GM19468 (cell line): ENCODE data around the gene TOX4.

Experiments used
- ATAC-seq: cut with Tn5 transposase; IDR thresholded peaks from one replicate; pipeline ENCODE4 v1.9.1; 2021; ENCODE audit warnings: mild to moderate bottlenecking, moderate library complexity, moderate number of reproducible peaks; ENCODE audit not compliant: unreplicated experiment; ENCODE audit errors: extremely low read depth

Gene TOX4

GRCh38 chr14:21498540-21499526 is 21.8 kb downstream of the TOX4 start:
- no peak for ATAC-seq

GRCh38 chr14:21501568-21501967 is 24.6 kb downstream of the TOX4 start:
- ATAC-seq = no peak

DNA sequence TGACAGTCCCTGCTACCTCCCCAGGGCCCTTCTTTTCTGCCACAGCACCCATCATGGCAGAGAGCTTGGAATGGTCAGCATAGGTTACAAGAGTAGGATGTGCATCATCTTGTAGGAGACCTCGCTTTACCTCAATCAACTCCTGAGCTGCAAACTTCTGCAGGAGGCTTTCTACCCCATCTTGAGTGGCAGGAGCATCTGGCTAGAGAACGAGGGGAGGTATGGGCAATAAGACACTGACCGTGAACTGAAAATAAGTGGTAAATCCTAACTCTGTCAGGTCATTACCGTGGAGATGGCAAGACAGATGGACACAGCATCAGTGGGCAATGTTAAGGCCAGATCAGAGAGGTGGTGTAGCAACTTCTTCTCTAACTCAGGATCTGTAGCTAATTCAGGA is 26.4 kb downstream of the TOX4 start:
- no peak for ATAC-seq

DNA sequence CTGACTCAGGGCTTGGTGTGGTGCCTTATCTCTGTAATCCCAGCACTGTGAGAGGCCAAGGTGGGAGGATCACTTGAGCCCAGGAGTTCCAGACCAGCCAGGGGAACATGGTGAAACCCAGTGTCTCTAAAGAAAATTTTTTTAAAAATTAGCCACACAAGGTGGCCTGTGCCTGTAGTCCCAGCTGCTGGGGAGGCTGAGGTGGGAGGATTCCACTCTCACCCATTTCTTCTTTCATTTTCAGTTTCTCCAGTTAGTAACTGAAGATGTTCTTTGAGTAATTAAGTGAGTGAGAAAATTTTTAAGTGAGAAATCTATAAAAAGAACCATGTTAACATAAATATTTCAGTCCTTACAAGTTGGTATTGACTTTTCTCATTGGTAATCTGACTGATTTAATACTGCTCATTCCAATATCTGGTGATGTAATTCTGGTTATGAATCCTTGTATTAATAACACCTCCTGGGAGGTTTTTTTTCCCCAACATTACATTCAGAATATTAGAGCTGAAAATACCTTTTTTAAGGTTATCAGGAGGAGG is 28.1 kb downstream of the TOX4 start:
- peak; percentile 80 for ATAC-seq

- ATAC-seq = no peak
Observed at GRCh38 chr14:21506557-21506956, 29.6 kb downstream of the TOX4 start.

- no peak for ATAC-seq
Observed at GRCh38 chr14:21509432-21510143, 32.6 kb downstream of the TOX4 start.

DNA sequence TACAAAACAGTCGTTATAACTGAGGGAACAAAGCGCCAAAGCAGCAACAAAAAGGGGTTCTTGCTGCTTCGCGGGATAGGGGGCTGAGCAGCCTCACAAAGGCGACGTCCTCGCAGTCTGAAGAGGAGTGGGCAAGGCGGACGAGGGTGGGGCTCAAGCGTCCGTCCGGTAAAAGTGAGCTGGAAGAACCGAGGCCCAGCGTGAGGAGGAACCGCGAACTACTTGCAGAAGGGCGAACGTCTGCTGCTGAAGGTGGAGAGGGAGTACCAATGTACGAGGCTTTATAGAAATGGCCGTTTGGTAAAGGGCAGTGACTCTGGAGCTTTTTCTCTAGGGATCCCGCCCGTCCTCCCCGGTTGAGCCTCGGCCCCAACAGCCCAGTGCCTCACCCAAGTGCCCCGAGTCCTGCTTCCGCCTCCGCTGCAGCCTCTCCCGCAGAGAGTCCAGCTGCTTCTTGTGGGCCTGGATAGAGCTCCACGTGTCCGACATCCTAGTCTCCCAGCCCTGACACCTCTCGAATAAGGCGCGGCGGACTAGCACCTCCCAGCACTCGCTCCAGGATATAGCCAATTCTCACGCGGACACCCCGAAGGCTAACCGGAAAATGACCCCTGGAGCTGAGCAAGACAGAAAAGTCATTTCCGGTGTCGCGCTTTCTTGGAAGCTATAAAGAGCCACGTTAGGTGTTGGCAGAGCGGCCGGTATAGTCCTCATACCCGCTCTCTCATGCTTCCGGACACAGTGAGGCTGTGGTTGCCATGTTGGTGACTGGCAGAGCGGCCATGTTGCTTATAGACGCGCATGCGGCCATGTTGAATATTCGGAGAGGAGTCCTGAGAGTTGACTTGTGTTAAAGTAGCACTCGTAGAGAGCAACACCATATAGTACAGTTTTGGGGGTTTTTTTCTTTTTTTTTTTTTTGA is 34.0 kb downstream of the TOX4 start, which contains the start of gene METTL3:
METTL3 (minus strand) TSS at position 606 of the 923 bp plus-strand sequence; CDS start at position 489, 117 bp downstream.
- peak; percentile 94 for ATAC-seq

DNA sequence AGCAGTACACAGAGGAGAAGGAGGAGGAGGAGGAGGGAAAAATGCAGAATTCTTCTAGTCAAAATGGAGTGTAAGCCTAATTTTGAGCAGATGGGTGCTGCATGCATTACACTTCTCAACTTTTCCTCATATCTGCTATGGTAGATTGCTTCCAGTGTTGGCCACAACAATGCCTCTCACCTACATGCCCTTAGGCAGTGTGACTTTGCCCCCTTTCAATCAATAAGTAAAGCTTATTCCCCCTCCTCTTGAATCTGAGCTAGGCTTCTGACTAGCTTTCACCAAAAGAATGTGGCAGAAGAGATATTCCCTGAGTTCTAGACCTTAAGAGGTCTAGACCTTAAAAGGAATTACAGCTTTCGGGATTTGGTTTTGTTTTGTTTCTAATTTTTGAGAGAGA is 37.3 kb downstream of the TOX4 start:
- ATAC-seq = no peak

DNA sequence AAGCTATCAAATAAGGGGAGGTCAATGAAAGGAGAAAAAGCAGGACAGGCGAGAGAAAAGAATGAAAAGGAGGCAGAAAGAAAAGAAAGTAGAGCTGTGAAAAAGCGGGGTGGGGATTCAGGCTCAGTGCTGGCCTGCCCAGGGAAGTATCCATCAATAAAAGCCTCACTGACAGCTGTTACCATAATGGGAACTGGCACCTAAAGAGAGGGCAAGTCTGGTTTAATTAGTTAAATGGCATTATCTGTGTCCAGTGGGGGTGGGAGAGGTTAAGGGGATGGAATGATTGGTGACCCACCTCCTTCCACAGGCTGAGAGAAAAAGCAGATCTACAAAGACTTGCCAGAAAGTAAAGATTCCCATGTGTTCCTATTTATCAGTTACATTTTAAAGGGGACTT is 41.7 kb downstream of the TOX4 start:
- ATAC-seq = no peak

- ATAC-seq = no peak
Observed at GRCh38 chr14:21520767-21521166, 43.8 kb downstream of the TOX4 start.

GRCh38 chr14:21521501-21521900 is 44.5 kb downstream of the TOX4 start:
- ATAC-seq = no peak

- ATAC-seq = no peak
Observed at GRCh38 chr14:21523203-21523602, 46.2 kb downstream of the TOX4 start.

- ATAC-seq = no peak
Observed at GRCh38 chr14:21524575-21525490, 47.8 kb downstream of the TOX4 start.

- ATAC-seq = no peak
Observed at GRCh38 chr14:21525571-21525961, 48.6 kb downstream of the TOX4 start.

DNA sequence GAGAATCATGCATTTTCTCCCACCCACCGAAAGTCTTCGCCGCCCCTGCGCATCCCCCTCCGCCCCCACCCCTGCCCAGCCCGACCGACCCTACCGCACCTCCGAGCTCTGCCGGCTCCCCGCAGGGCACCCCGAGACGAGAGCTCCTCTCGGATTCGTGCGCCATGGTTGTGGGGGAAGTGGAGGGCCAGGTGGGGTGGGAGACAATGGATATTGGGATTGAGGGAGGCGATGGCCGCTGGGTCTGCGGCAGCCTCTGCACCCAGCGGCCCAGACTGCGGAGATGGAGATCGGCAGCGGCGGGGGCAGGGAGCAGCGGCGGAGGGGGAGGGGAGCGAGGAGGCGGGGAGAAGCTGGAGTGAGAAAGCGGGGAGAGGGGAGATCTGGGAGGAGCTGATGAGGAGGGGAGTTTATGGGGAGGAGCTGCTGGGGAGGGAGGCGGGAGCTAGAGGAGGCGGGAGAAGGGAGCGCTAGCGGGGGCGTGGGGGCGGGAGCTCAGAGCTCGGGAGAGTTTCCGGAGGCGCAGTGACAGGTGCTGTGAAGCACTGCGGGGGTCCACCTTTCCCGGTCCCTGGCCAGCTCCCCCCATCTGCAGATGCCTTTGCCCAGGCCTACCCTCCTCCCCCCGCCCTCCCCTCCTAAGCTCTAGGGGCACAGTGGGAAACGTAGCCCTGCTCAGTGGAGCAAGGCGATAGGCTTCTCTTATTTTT is 49.1 kb downstream of the TOX4 start, which contains the start of gene SALL2:
SALL2 (minus strand) TSS at position 385 of the 710 bp plus-strand sequence; CDS start at position 166, 219 bp downstream.
- no peak for ATAC-seq

DNA sequence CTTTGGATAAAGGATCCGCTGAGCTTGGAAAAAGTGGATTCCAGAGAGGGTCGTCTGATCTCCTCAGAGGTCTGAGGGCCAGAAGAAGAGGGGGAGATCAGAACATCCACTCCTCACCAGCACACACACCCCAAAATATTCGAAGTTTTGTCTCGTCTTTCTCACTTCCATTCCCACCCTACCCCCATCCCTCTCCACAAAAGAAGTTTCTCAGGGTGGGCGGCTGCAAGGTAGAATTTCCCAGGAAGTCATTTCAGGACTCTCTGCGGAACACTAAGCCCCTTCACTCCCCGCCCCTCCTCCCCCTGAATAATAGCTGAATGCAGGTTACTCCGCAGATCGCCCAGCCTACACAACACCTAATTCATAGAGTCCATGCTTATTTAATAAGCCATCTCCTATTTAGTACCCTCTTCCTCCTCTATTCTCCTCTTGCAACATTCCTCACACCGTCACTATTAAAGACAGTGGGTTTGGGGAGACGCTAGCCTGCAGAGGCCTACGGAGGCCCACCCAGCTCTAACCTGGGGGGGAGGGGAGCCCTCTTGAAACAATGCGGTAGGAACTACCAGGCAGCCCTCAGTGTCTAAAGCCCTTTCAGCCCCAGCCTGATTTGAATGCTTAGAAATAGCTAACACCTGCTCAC is 49.8 kb downstream of the TOX4 start:
- no peak for ATAC-seq

GRCh38 chr14:21527318-21527679 is 50.3 kb downstream of the TOX4 start:
- no peak for ATAC-seq
